ENCODE results near the gene CYP2C19.
"Not testable (repeated sequence)": the region's sequence is repeated elsewhere in the genome, so short reads cannot be mapped to it uniquely, and the experiment has no call there.

CYP2C19 gene

DNA sequence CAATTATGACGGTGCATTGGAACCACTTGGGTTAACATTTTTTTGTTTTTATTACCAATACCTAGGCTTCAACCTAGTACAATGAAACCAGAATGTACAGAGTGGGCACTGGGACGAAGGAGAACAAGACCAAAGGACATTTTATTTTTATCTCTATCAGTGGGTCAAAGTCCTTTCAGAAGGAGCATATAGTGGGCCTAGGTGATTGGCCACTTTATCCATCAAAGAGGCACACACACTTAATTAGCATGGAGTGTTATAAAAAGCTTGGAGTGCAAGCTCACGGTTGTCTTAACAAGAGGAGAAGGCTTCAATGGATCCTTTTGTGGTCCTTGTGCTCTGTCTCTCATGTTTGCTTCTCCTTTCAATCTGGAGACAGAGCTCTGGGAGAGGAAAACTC lies at the start of gene CYP2C19:
Gene CYP2C19 (plus strand): TSS at position 289 of the 400 bp plus-strand sequence. CDS start 25 bp downstream, at position 314.
- DNase-seq: no peak

DNA sequence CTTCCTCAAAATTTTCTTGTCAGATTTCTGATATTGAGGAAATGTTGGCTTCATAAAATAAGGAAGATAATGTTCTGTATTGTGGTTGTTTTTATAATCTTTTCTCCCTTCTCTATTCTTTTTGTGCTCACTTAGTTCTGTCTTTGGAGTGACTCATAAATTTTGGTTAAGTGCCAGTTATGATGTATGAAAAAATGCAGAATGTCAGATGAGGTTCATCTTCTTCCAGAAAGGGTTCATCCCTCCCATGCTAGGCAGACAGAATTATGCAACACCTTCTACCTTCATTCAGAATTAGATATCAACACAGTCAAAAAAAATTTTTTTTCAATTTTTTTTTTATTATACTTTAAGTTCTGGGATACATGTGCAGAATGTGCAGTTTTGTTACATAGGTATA lies 36.6 kb upstream of the CYP2C19 start:
- no peak for DNase-seq

DNA sequence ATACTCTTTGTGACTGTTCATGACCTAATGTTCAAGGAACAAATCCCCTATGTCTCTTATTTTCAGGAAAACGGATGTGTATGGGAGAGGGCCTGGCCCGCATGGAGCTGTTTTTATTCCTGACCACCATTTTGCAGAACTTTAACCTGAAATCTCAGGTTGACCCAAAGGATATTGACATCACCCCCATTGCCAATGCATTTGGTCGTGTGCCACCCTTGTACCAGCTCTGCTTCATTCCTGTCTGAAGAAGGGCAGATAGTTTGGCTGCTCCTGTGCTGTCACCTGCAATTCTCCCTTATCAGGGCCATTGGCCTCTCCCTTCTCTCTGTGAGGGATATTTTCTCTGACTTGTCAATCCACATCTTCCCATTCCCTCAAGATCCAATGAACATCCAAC lies 27.3 kb upstream of the CYP2C19 start:
- DNase-seq: no peak

DNA sequence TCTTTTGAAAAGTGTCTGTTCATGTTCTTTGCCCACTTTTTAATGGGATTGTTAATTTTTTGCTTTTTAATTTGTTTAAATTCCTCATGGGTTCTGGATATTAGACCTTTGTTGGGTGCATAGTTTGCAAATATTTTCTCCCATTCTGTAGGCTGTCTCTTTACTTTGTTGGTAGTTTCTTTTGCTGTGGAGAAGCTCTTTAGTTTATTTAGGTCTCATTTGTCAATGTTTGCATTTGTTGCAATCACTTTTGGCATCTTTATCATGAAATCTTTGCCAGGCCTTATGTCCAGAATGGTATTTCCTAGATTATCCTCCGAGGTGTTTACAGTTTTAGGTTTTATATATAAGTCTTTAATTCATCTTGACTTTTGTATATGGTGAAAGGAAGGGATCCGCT lies 23.9 kb upstream of the CYP2C19 start:
- DNase-seq: no peak

DNA sequence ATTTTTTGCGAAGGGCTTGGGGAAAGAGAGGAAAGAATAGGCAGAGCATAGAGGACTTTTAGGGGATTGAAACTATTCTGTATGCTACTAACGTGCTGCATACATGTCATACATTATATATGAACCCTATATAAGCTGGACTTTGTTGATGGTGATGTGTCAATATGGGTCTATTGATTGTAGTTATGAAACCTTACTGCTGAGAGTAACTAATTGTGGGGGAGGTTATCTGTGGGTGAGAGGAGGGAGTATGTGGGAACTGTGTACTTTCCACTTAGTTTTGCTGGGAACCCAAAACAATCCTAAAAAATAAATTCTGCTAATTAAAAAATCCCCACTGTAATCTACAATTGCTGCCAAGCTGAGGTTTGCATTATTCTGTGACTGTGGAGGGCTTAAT lies 15.3 kb upstream of the CYP2C19 start:
- no peak for DNase-seq

DNA sequence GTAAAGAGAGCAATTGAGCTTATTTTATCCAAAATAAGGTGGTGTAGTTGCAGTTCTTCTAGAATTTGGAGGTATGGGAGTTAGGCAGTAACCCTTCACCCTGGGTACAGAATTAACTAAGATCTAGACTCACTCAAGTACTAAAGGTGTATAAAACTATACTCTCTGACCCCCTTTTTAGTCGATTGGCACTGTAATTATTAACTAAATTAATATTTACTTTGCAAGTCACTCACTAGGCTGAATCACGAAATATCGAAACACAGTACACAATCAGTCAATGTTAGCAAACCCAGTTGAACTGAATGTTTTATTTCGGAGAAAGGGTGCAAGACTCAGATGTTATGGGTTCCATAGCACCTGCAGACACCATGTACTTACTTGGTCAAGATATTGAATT lies 14.6 kb upstream of the CYP2C19 start:
- DNase-seq: no peak

DNA sequence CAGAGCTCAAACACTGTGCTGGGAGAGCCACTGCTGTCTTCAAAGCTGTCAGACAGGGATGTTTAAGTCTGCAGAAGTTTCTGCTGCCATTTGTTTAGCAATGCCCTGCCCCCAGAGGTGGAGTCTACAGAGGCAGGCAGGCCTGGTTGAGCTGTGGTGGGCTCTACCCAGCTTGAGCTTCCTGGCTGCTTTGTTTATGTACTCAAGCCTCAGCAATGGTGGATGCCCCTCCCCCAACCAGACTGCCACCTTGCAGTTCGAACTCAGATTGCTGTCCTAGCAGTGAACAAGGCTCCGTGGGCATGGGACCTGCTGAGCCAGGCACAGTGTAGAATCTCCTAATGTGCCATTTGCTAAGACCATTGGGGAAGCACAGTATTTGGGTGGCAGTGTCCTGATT lies 4.6 kb upstream of the CYP2C19 start:
- no peak for DNase-seq

DNA sequence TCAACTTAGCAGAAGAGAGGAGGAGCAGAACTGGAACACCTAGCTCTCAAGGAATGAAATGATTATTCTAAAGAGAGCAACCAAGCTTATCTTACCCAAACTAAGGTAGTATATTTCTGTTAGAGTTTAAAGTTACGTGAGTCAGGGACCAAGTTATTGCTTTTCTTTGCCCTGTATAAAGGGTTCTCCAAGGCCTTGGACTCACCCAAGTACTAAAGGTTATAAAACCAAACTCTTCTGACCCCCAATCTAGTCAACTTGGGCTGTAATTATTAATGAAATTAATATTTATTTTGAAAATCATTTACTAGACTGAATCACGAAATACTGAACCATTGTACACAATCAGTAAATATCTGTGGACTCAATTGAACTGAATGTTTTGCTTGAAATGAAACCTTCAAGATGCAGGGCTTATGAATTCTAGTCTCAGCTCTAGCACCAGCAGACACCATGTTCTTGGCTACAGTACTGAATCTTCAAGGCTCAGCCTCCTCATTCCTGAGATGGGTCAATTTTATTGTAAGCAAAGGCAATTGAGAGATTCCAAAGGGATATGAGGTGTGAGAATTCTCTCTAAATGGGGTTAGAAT lies 1.8 kb upstream of the CYP2C19 start:
- no peak for DNase-seq

DNA sequence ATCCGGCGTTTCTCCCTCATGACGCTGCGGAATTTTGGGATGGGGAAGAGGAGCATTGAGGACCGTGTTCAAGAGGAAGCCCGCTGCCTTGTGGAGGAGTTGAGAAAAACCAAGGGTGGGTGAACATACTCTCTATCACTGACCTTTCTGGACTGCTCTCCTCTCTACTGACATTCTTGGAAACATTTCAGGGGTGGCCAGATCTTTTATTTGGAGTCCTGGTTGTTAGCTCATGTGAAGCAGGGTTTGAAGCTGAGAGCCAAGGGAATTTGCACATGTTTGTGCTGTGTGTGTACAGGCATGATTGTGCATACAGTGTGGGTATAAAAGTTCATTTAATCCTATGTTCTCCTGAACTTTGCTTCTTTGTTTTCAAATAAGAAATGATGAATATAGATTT lies 12.9 kb downstream of the CYP2C19 start:
- DNase-seq: not testable (repeated sequence)

DNA sequence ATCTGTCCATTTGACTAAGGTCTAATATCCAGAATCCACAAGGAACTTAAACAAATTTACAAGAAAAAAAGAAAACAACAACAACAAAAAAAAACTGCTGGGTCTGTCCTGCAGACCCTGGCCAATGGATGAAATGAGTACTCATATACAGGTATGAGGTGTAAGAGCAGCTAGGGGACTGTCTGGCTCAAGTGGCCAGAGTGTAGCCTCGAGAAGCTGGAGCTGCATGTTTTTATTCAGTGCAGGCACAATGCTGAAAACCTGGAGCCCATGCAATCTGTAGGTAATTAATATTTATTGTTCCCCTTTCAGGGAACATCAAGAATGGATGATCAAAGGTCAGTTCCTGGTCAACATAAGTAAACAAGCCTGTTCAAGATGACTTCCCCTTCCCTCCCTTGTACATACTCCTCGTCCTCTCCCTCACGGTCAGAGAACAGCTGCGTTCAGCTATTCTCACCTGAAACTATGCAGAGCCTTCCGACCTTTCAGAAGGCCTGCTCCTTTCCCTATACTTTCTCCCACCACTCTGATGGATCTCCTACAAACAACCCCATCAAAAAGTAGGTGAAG lies 15.5 kb downstream of the CYP2C19 start:
- no peak for DNase-seq

DNA sequence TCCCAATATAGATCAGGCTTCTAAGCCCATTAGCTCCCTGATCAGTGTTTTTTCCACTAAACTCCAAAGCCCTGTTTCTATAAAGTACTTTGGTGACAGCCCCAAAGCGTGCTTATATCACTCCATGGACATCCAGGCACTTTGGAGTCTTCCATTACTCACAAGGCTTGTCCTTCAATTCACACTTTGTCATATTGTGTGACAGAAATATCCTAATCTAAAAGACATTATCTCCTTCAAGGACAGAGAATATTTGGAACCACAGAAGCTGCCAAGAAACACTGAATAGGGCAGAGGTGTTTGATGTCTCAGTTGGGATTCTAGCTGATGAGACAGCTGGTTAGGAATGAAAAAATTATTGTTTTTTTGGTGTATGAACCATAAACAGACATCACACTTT lies 18.4 kb downstream of the CYP2C19 start:
- DNase-seq: no peak

DNA sequence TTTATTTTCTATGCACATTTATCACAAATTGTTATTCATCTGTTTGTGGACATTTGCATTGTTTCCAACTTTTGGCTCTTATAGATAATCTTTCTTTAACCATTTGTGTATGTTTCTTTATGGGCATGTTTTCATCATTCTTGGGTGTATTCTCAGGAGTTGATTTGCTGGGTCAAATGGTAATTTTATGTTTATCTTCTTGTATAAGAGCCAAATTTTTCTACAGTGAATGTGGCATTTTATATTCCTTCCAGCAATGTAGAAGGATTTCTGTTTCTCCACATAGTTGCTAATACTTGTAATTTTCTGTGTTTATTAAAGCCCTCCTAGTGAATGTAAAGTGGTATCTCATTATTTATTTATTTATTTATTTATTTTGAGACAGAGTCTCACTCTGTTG lies 21.8 kb downstream of the CYP2C19 start:
- no peak for DNase-seq

DNA sequence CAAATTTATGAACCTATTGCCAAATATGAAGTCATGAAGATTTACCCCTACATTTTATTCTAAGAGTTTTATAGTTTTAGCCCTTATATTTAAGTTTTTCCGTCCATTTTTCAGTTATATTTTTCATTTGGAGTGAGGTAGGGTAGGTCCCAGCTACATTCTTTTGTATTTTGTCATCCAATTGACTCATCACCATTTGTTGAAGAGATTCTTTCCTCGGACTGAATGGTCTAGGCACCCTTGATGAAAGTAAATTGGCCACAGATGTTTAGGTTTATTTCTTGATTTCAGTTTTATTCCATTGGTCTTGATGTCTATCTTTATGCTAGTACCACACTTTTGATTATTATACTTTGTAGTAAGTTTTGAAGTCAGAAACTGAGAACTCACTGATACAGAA lies 22.7 kb downstream of the CYP2C19 start:
- no peak for DNase-seq

DNA sequence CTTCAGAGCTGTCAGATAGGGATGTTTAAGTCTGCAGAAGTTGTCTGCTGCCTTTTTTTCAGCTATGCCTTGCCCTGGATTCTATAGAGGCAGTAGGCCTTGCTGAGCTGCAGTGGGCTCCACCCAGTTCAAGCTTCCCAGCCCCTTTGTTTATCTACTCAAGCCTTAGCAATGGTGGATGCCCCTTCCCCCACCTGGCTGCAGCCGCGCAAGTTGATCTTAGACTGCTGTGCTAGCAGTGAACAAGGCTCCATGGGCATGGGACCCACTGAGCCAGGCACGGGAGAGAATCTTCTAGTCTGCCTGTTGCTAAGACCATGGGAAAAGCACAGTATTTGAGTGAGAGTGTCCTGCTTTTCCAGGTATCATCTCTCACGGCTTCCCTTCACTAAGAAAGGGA lies 38.1 kb downstream of the CYP2C19 start:
- DNase-seq: not testable (repeated sequence)

DNA sequence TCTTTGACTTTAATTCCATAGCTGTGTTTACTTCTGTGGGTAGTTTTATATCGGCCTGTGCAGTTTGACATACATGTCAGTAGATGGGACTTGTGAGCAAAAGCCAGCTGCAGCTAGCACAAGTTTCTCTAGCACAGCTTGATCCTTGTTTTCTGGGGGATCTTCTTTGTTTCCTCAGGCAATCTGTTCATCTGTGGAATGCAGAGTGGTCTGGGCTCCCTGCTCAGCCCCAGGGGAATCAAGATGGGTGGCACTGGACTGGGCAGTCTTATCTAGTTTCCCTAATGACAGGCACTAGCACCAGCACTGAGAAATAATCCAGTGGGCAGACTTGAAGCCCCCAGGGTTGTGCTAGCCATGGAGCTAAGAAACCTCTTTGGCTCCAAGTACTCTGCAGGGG lies 40.8 kb downstream of the CYP2C19 start:
- DNase-seq: no peak

DNA sequence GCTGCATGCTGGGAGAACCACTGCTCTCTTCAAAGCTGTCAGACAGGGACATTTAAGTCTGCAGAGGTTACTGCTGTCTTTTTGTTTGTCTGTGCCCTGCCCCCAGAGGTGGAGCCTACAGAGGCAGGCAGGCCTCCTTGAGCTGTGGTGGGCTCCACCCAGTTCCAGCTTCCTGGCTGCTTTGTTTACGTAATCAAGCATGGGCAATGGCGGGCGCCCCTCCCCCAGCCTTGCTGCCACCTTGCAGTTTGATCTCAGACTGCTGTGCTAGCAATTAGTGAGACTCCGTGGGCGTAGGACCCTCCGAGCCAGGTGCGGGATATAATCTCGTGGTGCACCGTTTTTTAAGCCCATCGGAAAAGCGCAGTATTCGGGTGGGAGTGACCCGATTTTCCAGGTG lies 67.5 kb downstream of the CYP2C19 start:
- not testable (repeated sequence) for DNase-seq

DNA sequence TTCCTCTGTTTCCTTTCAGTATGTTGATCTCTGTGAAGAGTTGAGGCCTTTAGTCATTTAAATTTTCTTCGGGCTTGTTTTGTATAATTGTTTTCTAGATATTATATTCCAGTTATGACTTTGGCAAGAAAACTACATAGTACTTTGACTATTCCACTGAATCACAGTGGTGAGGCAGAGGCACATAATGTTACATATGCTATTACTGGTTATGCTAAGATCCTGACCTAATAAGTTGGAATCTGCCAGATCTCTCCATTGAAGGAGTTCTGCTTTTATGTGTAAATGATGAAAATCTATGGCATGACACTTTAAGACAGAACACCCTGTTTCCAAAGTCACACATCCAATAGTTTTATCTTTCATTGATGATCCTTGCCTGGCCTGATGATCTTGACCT lies 83.7 kb downstream of the CYP2C19 start:
- no peak for DNase-seq

DNA sequence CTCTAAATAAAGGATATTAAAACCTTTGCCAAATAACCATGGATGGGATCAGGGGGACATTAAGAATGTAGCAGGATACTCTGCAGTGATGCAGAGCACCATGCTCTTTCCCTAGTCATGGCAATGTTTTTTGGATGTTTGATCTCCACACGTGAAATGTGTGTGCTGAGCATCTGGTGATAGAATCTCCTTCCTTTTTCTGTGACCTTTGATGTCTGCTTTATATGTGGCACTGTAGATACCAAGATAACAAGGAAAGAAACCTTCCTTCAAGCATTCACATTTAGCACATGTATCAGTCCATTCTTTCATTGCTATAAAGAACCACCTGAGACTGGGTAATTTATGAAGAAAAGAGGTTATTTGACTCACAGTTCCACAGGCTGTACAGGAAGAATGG lies 88.3 kb downstream of the CYP2C19 start:
- DNase-seq: no peak

DNA sequence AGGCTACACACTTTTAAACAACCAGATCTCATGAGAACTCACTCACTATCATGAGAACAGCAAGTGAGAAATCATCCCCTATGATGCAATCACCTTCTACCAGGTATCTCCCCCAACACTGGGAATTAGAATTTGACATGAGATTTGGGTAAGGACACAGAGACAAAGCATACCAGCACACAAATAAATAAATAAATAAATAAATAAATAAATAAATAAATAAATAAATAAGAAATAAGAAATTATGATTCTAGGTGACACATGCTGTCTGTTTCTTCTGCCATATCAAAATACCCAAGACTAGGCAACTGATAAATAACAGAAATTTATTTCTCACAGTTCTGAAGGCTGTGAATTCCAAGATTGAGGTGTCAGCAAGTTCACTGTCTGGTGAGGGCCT lies 88.8 kb downstream of the CYP2C19 start:
- no peak for DNase-seq

DNA sequence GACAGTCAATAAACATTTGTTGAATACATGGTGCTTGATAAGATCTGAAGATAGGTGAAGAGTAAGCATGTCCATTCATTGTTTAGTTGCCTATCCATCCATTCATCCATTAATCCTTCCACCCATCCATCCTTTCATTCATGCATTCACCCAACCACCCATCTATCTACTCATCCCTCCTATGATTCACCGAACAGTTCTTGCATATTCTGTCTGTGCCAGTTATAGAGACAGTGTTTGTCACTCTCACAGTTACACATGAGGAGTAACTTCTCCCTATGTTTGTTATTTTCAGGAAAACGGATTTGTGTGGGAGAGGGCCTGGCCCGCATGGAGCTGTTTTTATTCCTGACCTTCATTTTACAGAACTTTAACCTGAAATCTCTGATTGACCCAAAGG lies 90.0 kb downstream of the CYP2C19 start:
- DNase-seq: no peak

DNA sequence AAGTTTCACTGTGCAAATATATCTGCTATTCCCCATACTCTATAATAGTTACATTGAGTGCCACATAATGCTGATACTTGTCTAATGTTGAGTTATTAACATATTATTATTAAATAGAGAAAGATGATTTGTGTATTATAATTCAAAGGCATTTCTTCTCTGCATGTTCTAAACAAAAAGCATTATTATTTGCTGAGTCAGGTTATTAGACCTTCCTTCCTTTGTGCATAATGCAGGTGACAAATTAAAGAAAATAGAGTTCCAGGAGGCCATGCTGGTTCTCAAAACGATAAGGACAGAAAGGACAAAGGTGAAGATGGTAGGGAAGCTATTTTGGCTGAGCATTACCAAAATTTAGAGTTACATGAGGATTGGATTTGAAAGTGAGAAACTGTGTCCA lies 90.6 kb downstream of the CYP2C19 start:
- no peak for DNase-seq

DNA sequence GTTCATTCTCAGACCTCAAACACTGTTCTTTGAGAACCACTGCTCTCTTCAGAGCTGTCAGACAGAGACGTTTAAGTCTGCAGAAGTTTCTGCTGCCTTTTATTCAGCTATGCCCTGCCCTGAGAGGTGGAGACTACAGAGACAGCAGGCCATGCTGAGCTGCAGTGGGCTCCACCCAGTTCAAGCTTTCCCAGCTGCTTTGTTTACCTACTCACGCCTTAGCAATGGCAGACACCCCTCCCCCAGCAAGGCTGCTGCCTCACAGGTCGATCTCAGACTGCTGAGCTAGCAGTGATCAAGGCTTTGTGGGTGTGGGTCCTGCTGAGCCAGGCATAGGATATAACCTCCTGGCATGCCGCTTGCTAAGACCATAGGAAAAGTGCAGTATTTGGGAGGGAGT lies 95.5 kb downstream of the CYP2C19 start:
- no peak for DNase-seq

DNA sequence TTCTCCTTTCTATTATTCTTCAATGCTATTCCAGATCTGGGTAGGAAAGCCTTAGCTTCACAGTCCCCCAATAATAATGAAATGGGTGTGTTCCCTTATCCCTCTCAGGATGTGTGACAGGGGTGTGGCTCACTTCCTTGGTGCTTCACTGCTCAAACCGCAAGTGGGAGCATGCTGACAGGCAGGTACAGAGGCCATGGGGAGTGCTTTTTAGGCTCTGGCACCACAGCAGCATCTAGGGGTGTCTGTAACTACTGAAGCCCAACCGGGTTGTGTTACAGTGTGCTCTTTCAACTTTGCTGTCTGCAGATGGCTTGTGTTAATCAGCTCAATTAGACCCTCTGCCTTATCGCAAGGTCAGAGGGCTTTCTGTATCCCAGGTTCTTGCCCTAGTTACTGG lies 96.6 kb downstream of the CYP2C19 start:
- no peak for DNase-seq

DNA sequence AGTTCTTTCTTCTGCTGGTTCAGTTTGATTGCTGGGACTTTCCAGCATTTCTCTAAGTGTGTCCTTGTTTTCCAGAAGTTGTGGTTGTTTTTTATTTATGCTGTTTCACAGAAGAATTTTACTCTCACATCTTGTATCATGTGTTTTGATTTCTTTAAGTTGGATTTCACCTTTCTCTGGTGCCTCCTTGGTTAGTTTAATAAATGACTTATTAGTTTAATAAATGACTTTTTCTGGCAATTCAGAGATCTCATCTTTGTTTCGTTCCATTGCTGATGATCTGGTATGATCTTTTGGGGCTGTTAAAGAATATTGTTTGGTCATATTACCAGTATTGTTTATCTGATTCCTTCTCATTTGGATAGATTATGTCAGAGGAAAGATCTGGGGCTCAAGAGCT lies 116.2 kb downstream of the CYP2C19 start:
- no peak for DNase-seq

DNA sequence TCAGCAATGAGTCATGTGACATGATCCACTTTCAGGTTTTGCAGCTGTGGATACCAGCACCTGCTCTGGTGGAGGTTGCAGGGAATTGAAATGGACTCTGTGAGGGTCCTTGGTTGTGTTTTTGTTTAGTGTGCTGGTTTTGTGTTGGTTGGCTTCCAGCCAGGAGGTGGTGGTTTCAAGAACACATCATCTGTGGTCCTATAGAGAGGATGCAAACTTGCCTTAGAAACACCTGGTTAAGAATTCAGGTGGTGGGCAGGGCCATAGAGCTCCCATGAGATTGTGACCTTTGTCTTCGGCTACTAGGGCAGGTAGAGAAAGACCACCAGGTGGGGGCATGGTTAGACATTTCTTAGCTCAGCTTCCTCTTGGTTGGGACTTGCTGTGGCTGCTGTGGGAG lies 116.7 kb downstream of the CYP2C19 start:
- DNase-seq: no peak

DNA sequence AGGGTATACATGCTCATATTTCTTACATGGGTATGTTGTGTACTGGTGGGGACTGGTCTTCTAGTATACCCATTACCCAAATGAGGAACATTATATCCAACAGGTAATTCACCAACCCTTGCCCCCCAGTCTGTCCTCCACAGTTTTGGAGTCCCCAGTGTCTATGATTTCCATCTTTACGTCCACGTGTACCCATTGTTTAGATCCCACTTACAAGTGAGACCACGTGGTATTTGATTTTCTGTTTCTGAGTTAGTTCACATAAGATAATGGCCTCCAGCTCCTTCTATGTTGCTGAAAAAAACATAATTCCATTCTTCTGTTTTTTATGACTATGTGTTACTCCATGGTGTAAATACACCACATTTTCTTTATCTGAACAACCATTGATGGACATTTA lies 126.6 kb downstream of the CYP2C19 start:
- no peak for DNase-seq
